GM21786 (cell line): Measurements from ENCODE around the gene GAN.

Experiments used
- ATAC-seq: cut with Tn5 transposase; IDR thresholded peaks from one replicate; pipeline ENCODE4 v1.9.1; 2021; ENCODE audit not compliant: unreplicated experiment

GAN gene

DNA sequence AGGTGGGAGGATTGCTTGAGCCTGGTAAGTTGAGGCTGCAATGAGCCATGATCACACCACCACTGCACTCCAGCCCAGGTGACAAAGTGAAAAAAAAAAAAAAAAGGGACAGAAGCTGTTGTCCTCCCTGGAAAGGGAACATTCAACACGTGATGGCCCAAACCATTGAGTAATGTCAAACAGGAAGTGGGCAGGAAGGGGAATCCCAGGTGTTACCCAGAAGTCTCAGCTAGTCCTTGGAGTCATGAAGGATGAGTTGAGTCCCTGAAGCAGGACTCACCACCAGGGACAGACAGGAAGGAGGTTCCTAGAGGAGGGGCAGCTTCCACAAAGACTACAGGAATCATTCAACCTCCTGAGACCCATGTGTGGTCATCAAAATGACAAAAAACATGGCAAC, 110.0 kb downstream of the GAN start:
- ATAC-seq, result no peak

DNA sequence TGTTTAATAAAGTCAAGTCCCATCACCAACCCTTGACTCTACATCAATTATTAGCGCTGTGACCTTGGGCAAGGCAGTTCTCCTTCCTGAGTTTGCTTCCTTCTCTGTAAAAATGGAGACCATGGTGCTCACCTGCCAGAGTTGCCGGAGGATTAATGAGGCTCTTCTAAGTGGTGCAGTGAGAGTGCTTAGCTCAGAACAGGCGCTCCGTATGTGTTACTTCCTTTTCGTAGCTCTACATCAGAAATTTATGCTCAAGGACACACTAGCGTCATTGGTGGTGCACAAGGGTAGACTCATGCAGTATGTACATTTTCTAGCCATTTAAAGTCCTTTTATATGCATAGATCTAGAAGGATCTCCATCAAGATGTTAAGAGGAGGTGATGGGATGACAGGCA, 112.5 kb downstream of the GAN start:
- no peak for ATAC-seq

DNA sequence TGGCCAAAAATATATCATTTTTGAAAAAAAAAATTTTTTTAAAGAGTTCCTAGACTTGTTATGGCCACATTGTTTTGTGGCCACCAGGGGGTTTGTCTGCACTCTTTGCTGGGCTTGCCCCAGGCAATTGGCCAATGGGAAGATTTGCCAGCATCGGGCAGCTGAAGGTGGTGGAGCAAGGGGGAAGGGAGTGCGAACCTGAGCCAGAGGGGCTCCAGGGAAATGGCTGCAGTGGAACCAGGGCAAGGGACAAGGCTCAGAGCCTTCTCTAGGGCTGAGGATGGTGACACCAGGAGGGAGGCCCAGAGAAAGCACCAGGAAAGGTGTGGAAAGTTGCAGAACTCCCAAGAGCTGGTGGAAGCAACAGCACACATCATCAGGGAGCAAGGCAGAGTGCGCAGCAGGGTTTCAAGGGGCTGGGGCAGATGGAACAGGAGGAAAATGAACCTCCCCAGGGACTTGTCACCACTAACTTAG, 114.3 kb downstream of the GAN start:
- no peak for ATAC-seq

DNA sequence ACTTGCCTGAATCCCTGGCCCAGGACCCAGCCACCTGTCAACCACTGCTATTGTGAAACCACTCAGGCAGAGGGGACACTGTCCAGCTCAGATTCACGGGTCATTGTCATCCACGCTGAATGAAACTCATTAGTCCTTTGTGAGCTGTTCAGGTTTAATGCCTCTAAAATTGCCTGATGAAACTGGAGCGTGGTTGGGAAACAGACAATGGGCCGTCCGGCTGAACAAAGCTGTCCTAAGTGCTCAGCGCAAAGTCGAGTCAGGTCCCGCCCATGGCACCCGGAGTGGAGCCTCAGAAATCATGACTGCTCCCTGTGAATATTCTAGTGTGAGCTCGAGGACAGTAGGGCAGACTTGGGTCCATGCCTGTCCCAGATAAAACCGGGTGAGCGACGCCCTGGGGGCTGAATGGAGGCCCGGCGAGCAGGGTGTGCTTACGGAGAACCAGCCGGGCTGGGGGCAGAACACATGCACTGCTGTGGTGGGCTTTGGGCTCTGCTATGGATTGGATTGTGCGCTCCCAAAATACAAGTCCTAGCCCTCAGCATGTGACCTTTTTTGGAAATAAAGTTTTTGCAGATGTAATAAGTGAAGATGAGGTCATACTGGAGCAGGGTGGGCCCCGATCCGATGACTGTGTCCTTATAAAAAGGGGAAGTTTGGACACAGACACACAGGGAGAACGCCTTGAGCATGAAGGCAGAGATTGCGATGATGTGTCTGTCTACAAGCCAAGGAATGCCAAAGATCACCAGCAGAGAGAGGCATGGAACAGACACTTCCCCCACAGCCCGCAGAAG, 117.0 kb downstream of the GAN start:
- ATAC-seq, result no peak

DNA sequence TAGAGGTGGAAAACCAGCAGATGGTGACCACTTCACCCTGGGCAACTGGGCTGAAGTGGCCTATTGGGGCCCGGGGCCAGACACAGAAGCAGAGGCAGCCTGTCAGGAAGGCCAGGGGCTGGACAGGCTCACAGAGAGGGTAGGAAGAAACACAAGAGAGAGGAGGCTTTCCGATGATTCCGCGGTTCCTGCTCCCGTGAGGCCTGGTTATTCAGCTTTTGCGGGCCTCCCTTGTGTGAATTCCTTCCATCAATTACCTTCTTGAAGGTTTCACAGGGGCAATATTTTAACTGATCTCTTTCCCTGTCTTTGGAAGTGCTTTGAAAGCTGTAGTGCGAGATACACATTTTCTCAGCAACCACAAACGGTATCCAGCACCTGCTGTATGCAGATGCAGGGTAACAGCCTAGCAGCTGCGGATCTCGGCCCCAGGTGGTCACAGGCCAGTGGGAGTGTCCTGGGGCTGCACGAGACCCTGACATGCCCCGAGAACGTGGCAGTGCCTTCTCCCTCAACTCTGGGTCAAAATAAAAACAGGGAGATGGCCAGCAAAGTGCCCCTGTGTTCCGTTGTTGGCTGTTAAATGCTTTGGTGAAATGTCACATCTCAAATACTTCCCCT, 118.3 kb downstream of the GAN start:
- no peak for ATAC-seq

DNA sequence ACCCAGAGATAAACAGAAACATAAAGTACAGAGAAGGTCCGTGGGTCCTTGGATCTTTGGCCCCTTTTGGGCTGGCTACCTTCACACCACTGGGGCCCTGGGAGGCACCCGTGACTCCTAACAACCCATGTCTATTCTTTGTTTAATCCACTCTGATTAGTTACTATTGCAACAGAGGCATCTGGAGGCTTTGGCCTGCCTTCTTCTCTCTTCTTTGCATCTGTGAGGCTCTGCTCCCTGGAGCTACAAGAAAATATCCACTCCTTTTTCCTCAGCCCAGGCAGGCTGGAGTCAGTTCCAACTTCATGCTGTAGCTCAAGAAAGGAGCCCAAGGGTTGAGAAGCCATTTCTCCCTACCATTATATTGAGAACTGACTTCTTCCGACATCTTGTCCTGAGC, 120.3 kb downstream of the GAN start:
- no peak for ATAC-seq

DNA sequence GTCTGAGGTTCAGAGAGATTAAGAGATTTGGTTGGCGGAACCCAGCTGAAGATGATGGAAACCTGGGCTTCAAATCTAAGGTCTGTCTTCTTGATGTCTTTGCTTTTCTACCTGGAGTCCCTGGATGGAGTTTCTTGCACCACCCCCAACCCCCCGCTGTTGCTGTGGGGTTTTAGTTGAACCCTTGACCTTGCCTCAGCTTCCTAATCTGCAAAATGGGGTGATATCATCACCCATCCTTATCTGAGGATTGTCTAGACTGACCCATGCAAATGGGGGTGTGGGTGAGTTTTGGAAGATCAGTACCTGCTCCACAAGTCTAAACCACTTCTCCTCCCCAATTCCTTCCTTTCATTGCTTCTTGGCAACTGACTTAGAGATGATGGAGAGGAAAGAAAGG, 120.8 kb downstream of the GAN start:
- ATAC-seq, result no peak

DNA sequence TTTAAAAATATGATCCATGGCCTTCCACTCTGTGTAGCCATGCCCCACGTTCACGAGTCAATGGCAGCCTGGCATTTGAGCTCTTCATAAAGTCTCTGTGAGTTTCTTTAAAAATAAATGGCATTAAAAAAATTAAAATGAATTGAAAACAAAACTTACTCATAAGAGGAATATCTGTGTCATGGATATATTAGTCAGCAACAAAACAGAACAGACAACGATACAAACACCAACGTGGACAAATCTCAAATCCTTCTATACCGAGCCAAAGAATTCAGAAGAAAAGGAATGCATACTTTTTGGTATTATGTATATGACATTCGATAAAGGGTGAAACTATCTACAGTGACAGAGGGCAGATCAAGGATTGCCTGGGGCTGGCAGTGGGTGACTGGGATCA, 121.6 kb downstream of the GAN start:
- ATAC-seq, result no peak

DNA sequence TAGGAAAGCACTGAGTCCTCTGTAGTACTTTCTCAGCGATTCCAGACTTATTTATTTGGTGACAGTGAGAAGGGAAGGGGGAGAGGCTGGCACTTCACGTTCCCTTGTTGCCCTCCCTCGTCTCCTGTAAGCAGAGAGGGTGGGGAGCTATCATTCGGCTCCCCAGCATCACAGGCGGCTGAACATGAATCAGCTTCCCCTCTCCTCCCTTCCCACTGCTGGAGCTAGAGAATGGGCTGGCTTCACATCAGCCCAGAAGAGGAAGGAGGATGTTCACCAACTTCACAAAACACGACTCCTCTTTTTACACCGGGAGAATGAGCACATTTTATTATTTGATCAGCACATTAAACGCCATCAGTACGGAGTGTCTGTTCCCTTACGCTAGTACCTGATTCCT, 123.1 kb downstream of the GAN start:
- ATAC-seq, result no peak
